ENCODE measurements around the gene DDX46. TPM values are rescaled to one million over a fixed set of nuclear protein-coding genes. Genes with fewer than 3 reads are reported as not detected.

Gene DDX46
- total RNA-seq, 1 experiment from 2014 or later: 99.3 TPM

GRCh38 chr5:134777366-134777765, 18.8 kb downstream of the DDX46 start:
- ChIA-PET POLR2A (no interaction called here), RAD21 (ENCODE audit: low non-redundant PET in 1 of 2, low total read pairs in 2 of 2, uncharacterized antibody in 2 of 2, unreplicated experiment in 2 of 2) (no interaction called here), CTCF (no interaction called here)
- no peak overlapping the region for H3K27ac ChIP-seq (ENCODE audit: low read depth, low read length)
- H3K36me3 ChIP-seq (ENCODE audit: control insufficient read depth in 1 of 2, insufficient read depth in 2 of 2, low read length in 2 of 2): peaks cover 61 to 64% of the 10 kb centered on the region in 2 experiments
- no peak overlapping the region for H3K4me2 ChIP-seq (ENCODE audit: low read length)
- no peaks in the 10 kb centered on the region for H3K27me3 ChIP-seq (ENCODE audit: insufficient read depth, low read length)
- H3K4me3 ChIP-seq (replicated peaks in 1 of 2; ENCODE audit: low read depth in 1 of 2, low read length in 2 of 2): no peak overlapping the region
- no peak overlapping the region for H2AFZ ChIP-seq (ENCODE audit: low read depth, low read length, poor library complexity, severe bottlenecking)
- DNase-seq (ENCODE audit: low read depth, low spot score): no peak
- ATAC-seq: no peak
- no TSS peak for BruUV-seq (replicated peaks)
- H3K9me2 ChIP-seq (ENCODE audit: insufficient read depth): no peaks in the 10 kb centered on the region
- no peak overlapping the region for H3K9ac ChIP-seq (ENCODE audit: low read length)
- no peaks in the 10 kb centered on the region for H3K4me1 ChIP-seq (ENCODE audit: control insufficient read depth in 1 of 2, insufficient read depth in 2 of 2, low read length in 2 of 2)
- no peaks in the 10 kb centered on the region for H3K9me3 ChIP-seq (ENCODE audit: control insufficient read depth in 1 of 2, insufficient read depth in 1 of 2, low read depth in 1 of 2, low read length in 2 of 2)
- H3K79me2 ChIP-seq (ENCODE audit: insufficient read depth, low read length): peaks cover 31% of the 10 kb centered on the region
- TF ChIP-seq TCF7L2 (IDR thresholded peaks at IDR 0.05; ENCODE audit: borderline replicate concordance, extremely low read depth, insufficient read depth, insufficient read length): no peak
- H4K20me1 ChIP-seq (ENCODE audit: insufficient read depth): no peaks in the 10 kb centered on the region; the same call in 1 of the 2 replicates
- intact Hi-C loops (cut with micrococcal nuclease): no loop called here

GRCh38 chr5:134784241-134784920, 25.8 kb downstream of the DDX46 start:
- Histone ChIP-seq H2AFZ (ENCODE audit: low read depth, low read length, poor library complexity, severe bottlenecking) (no peak overlapping the region), H3K79me2 (ENCODE audit: insufficient read depth, low read length) (peaks cover 28% of the 10 kb centered on the region), H3K27ac (ENCODE audit: low read depth, low read length) (no peak overlapping the region), H3K27me3 (ENCODE audit: insufficient read depth, low read length) (no peaks in the 10 kb centered on the region), H3K9me2 (ENCODE audit: insufficient read depth) (no peaks in the 10 kb centered on the region), H3K36me3 (ENCODE audit: control insufficient read depth in 1 of 2, insufficient read depth in 2 of 2, low read length in 2 of 2) (peaks cover 50% of the 10 kb centered on the region in 2 experiments), H3K4me2 (ENCODE audit: low read length) (no peak overlapping the region), H4K20me1 (ENCODE audit: insufficient read depth) (no peaks in the 10 kb centered on the region), H3K9ac (ENCODE audit: low read length) (no peak overlapping the region), H3K4me1 (ENCODE audit: control insufficient read depth in 1 of 2, insufficient read depth in 2 of 2, low read length in 2 of 2) (no peaks in the 10 kb centered on the region), H3K9me3 (ENCODE audit: control insufficient read depth in 1 of 2, insufficient read depth in 1 of 2, low read depth in 1 of 2, low read length in 2 of 2) (no peaks in the 10 kb centered on the region), H3K4me3 (replicated peaks in 1 of 2; ENCODE audit: low read depth in 1 of 2, low read length in 2 of 2) (no peak overlapping the region)
- ChIA-PET CTCF (interaction anchor here (0.7 to 0.9 kb wide), 2 partner anchors 120 to 122 kb away, joined by 3 to 6 read pairs; partner anchors contain the start of gene PCBD2), RAD21 (ENCODE audit: low non-redundant PET in 1 of 2, low total read pairs in 2 of 2, uncharacterized antibody in 2 of 2, unreplicated experiment in 2 of 2) (no interaction called here), POLR2A (no interaction called here)
- TSS peak; percentile 19 for BruUV-seq (replicated peaks)
- DNase-seq (ENCODE audit: low read depth, low spot score): no peak
- TF ChIP-seq ELF1 (IDR thresholded peaks at IDR 0.05; ENCODE audit: borderline replicate concordance, low read depth): 0 out of 2 replicates have a peak, but pooled peaks have one; percentile 14
- TF ChIP-seq FOSL1 (IDR thresholded peaks at IDR 0.05; ENCODE audit: low read depth): no peak
- peak; percentile 24; the same call in 1 of the 2 replicates for TF ChIP-seq RAD21 (IDR thresholded peaks at IDR 0.05; ENCODE audit: low read depth)
- TF ChIP-seq CTCF (IDR thresholded peaks at IDR 0.05 in 2 of 3, conservative IDR thresholded peaks at IDR 0.05 in 1 of 3; ENCODE audit: borderline replicate concordance in 1 of 3, insufficient read depth in 1 of 3, low read depth in 2 of 3, low read length in 2 of 3): peak in 2 of 3 experiments; percentile 28 to 33; a peak in 2 of 6 replicates
- intact Hi-C loops (cut with micrococcal nuclease): loop anchor here (1.0 kb wide), 1 partner anchor 121 kb away; the partner anchor contains the start of gene PCBD2
- no peak for ATAC-seq

All from HCT116 (cell line).